Measurements from ENCODE around the gene TXNDC11.

Gene TXNDC11

GRCh38 chr16:11748404-11749254 is 6.0 kb upstream of the TXNDC11 start:
- Histone ChIP-seq H3K9ac (ENCODE audit: insufficient read length, low read depth) (no peak overlapping the region), H3K4me3 (ENCODE audit: insufficient read length, low read depth) (no peak overlapping the region), H3K27me3 (ENCODE audit: insufficient read depth, insufficient read length) (no peaks in the 10 kb centered on the region), H3K36me3 (ENCODE audit: insufficient read depth, insufficient read length, low read length) (peaks cover 49% of the 10 kb centered on the region), H3K4me1 (ENCODE audit: insufficient read depth, insufficient read length) (peaks cover 2% of the 10 kb centered on the region), H3K9me3 (ENCODE audit: insufficient read depth, low read length) (no peaks in the 10 kb centered on the region)
- TF ChIP-seq YY1 (IDR thresholded peaks at IDR 0.05; ENCODE audit: insufficient read depth, insufficient read length): no peak
- no peak for TF ChIP-seq ZNF274 (IDR thresholded peaks at IDR 0.05; ENCODE audit: low read depth, low read length)
- no peak for TF ChIP-seq SUZ12 (IDR thresholded peaks at IDR 0.05; ENCODE audit: extremely low read depth, insufficient read depth, insufficient read length)
- DNase-seq (ENCODE audit: low read depth, low spot score): peak; percentile 18

GRCh38 chr16:11747949-11748403 is 5.3 kb upstream of the TXNDC11 start:
- no peak for TF ChIP-seq ZNF274 (IDR thresholded peaks at IDR 0.05; ENCODE audit: low read depth, low read length)
- TF ChIP-seq YY1 (IDR thresholded peaks at IDR 0.05; ENCODE audit: insufficient read depth, insufficient read length): no peak
- no peak for TF ChIP-seq SUZ12 (IDR thresholded peaks at IDR 0.05; ENCODE audit: extremely low read depth, insufficient read depth, insufficient read length)
- DNase-seq (ENCODE audit: low read depth, low spot score): no peak
- Histone ChIP-seq H3K4me3 (ENCODE audit: insufficient read length, low read depth) (no peak overlapping the region), H3K27me3 (ENCODE audit: insufficient read depth, insufficient read length) (no peaks in the 10 kb centered on the region), H3K9me3 (ENCODE audit: insufficient read depth, low read length) (no peaks in the 10 kb centered on the region), H3K36me3 (ENCODE audit: insufficient read depth, insufficient read length, low read length) (peaks cover 43% of the 10 kb centered on the region), H3K9ac (ENCODE audit: insufficient read length, low read depth) (no peak overlapping the region), H3K4me1 (ENCODE audit: insufficient read depth, insufficient read length) (peaks cover 4% of the 10 kb centered on the region)

- TF ChIP-seq ZNF274 (IDR thresholded peaks at IDR 0.05; ENCODE audit: low read depth, low read length): no peak
- no peak for TF ChIP-seq YY1 (IDR thresholded peaks at IDR 0.05; ENCODE audit: insufficient read depth, insufficient read length)
- TF ChIP-seq SUZ12 (IDR thresholded peaks at IDR 0.05; ENCODE audit: extremely low read depth, insufficient read depth, insufficient read length): no peak
- Histone ChIP-seq H3K9me3 (ENCODE audit: insufficient read depth, low read length) (no peaks in the 10 kb centered on the region), H3K4me3 (ENCODE audit: insufficient read length, low read depth) (no peak overlapping the region), H3K27me3 (ENCODE audit: insufficient read depth, insufficient read length) (no peaks in the 10 kb centered on the region), H3K36me3 (ENCODE audit: insufficient read depth, insufficient read length, low read length) (peaks cover 9% of the 10 kb centered on the region), H3K4me1 (ENCODE audit: insufficient read depth, insufficient read length) (peaks cover 7% of the 10 kb centered on the region), H3K9ac (ENCODE audit: insufficient read length, low read depth) (no peak overlapping the region)
- DNase-seq (ENCODE audit: low read depth, low spot score): no peak
Measured at GRCh38 chr16:11744075-11744470, 1.4 kb upstream of the TXNDC11 start.

GRCh38 chr16:11743308-11744074 is 834 bp upstream of the TXNDC11 start:
- no peak for TF ChIP-seq SUZ12 (IDR thresholded peaks at IDR 0.05; ENCODE audit: extremely low read depth, insufficient read depth, insufficient read length)
- TF ChIP-seq YY1 (IDR thresholded peaks at IDR 0.05; ENCODE audit: insufficient read depth, insufficient read length): no peak
- TF ChIP-seq ZNF274 (IDR thresholded peaks at IDR 0.05; ENCODE audit: low read depth, low read length): no peak
- Histone ChIP-seq H3K9me3 (ENCODE audit: insufficient read depth, low read length) (no peaks in the 10 kb centered on the region), H3K36me3 (ENCODE audit: insufficient read depth, insufficient read length, low read length) (peaks cover 8% of the 10 kb centered on the region), H3K27me3 (ENCODE audit: insufficient read depth, insufficient read length) (no peaks in the 10 kb centered on the region), H3K9ac (ENCODE audit: insufficient read length, low read depth) (peak overlapping the region; percentile 70), H3K4me1 (ENCODE audit: insufficient read depth, insufficient read length) (peaks cover 7% of the 10 kb centered on the region), H3K4me3 (ENCODE audit: insufficient read length, low read depth) (peak overlapping the region; percentile 93)
- no peak for DNase-seq (ENCODE audit: low read depth, low spot score)

GRCh38 chr16:11742093-11742535 is 543 bp downstream of the TXNDC11 start:
- no peaks in the 10 kb centered on the region for H3K27me3 ChIP-seq (ENCODE audit: insufficient read depth, insufficient read length)
- H3K36me3 ChIP-seq (ENCODE audit: insufficient read depth, insufficient read length, low read length): peaks cover 4% of the 10 kb centered on the region
- TF ChIP-seq YY1 (IDR thresholded peaks at IDR 0.05; ENCODE audit: insufficient read depth, insufficient read length) (no peak), ZNF274 (IDR thresholded peaks at IDR 0.05; ENCODE audit: low read depth, low read length) (no peak), SUZ12 (IDR thresholded peaks at IDR 0.05; ENCODE audit: extremely low read depth, insufficient read depth, insufficient read length) (no peak)
- peak overlapping the region; percentile 93 for H3K4me3 ChIP-seq (ENCODE audit: insufficient read length, low read depth)
- H3K4me1 ChIP-seq (ENCODE audit: insufficient read depth, insufficient read length): peaks cover 7% of the 10 kb centered on the region
- peak overlapping the region; percentile 96 for H3K9ac ChIP-seq (ENCODE audit: insufficient read length, low read depth)
- H3K9me3 ChIP-seq (ENCODE audit: insufficient read depth, low read length): no peaks in the 10 kb centered on the region
- no peak for DNase-seq (ENCODE audit: low read depth, low spot score)

GRCh38 chr16:11740567-11740966 is 2.1 kb downstream of the TXNDC11 start:
- H3K4me3 ChIP-seq (ENCODE audit: insufficient read length, low read depth): no peak overlapping the region
- no peaks in the 10 kb centered on the region for H3K27me3 ChIP-seq (ENCODE audit: insufficient read depth, insufficient read length)
- H3K36me3 ChIP-seq (ENCODE audit: insufficient read depth, insufficient read length, low read length): peaks cover 15% of the 10 kb centered on the region
- no peak for DNase-seq (ENCODE audit: low read depth, low spot score)
- peaks cover 7% of the 10 kb centered on the region for H3K4me1 ChIP-seq (ENCODE audit: insufficient read depth, insufficient read length)
- no peak for TF ChIP-seq SUZ12 (IDR thresholded peaks at IDR 0.05; ENCODE audit: extremely low read depth, insufficient read depth, insufficient read length)
- TF ChIP-seq YY1 (IDR thresholded peaks at IDR 0.05; ENCODE audit: insufficient read depth, insufficient read length): no peak
- no peak for TF ChIP-seq ZNF274 (IDR thresholded peaks at IDR 0.05; ENCODE audit: low read depth, low read length)
- H3K9me3 ChIP-seq (ENCODE audit: insufficient read depth, low read length): no peaks in the 10 kb centered on the region
- no peak overlapping the region for H3K9ac ChIP-seq (ENCODE audit: insufficient read length, low read depth)
